Measurements from ENCODE around the gene NRXN3. TPM values are rescaled to one million over a fixed set of nuclear protein-coding genes. Genes with fewer than 3 reads are reported as not detected.

The NRXN3 gene
- total RNA-seq, 2 experiments from 2014 or later, result not detected

- DNase-seq (ENCODE audit: low spot score), result peak; percentile 59
- Histone ChIP-seq H3K36me3 (ENCODE audit: insufficient read depth, low read length) (no peaks in the 10 kb centered on the region), H3K79me2 (ENCODE audit: insufficient read depth, low read depth, low read length) (no peaks in the 10 kb centered on the region), H3K4me2 (ENCODE audit: low read length) (no peak overlapping the region), H4K20me1 (ENCODE audit: insufficient read depth, low read length) (no peaks in the 10 kb centered on the region), H2AFZ (ENCODE audit: low read length) (no peak overlapping the region), H3K9me3 (ENCODE audit: low read length) (no peaks in the 10 kb centered on the region), H3K4me1 (ENCODE audit: insufficient read depth, low read length, poor library complexity, severe bottlenecking) (no peaks in the 10 kb centered on the region), H3K4me3 (ENCODE audit: low read depth, low read length, poor library complexity, severe bottlenecking) (no peak overlapping the region), H3K9me2 (ENCODE audit: insufficient read depth, low read length) (no peaks in the 10 kb centered on the region), H3K27ac (ENCODE audit: low read depth, low read length, poor library complexity, severe bottlenecking) (no peak overlapping the region)
- TF ChIP-seq EZH2phosphoT487 (IDR thresholded peaks at IDR 0.05; ENCODE audit: borderline replicate concordance, low read depth, low read length), result no peak
- TF ChIP-seq CTCF (conservative IDR thresholded peaks at IDR 0.05; ENCODE audit: low read length), result peak; percentile 91
- POLR2A ChIA-PET, result no interaction called here
- CTCF ChIA-PET (ENCODE audit: unreplicated experiment), result no interaction called here
- no TSS peak for BruUV-seq (replicated peaks)
- intact Hi-C loops (cut with micrococcal nuclease; ENCODE audit: unreplicated experiment), result loop anchor here (1.0 to 10.0 kb wide), 3 partner anchors 150 to 736 kb away; no protein-coding TSS in a partner anchor
Measured at GRCh38 chr14:78598046-78598920, 428.1 kb downstream of the NRXN3 start.

- Histone ChIP-seq H3K79me2 (ENCODE audit: insufficient read depth, low read depth, low read length) (no peaks in the 10 kb centered on the region), H3K4me3 (ENCODE audit: low read depth, low read length, poor library complexity, severe bottlenecking) (no peak overlapping the region), H3K4me1 (ENCODE audit: insufficient read depth, low read length, poor library complexity, severe bottlenecking) (no peaks in the 10 kb centered on the region), H3K36me3 (ENCODE audit: insufficient read depth, low read length) (no peaks in the 10 kb centered on the region), H2AFZ (ENCODE audit: low read length) (no peak overlapping the region), H3K9me2 (ENCODE audit: insufficient read depth, low read length) (no peaks in the 10 kb centered on the region), H4K20me1 (ENCODE audit: insufficient read depth, low read length) (no peaks in the 10 kb centered on the region), H3K9me3 (ENCODE audit: low read length) (no peaks in the 10 kb centered on the region), H3K4me2 (ENCODE audit: low read length) (no peak overlapping the region), H3K27ac (ENCODE audit: low read depth, low read length, poor library complexity, severe bottlenecking) (no peak overlapping the region)
- CTCF ChIA-PET (ENCODE audit: unreplicated experiment), result no interaction called here
- BruUV-seq (replicated peaks), result no TSS peak
- intact Hi-C loops (cut with micrococcal nuclease; ENCODE audit: unreplicated experiment), result no loop called here
- DNase-seq (ENCODE audit: low spot score), result no peak
- no peak for TF ChIP-seq CTCF (conservative IDR thresholded peaks at IDR 0.05; ENCODE audit: low read length)
- POLR2A ChIA-PET, result no interaction called here
Measured at GRCh38 chr14:78605025-78605762, 435.0 kb downstream of the NRXN3 start.
